Fibroblast of pulmonary artery (primary cell): ENCODE results near the gene RNU7-1.

Experiments used
- DNase-seq: peaks from one replicate; pipeline ENCODE4 v3.0.0-alpha.2; 2010; ENCODE audit warnings: low read depth
- H3K4me3 ChIP-seq: replicated peaks from 2 replicates; pipeline ENCODE4 v1.5.1; 2011; ENCODE audit warnings: low read depth, mild to moderate bottlenecking, control low read depth, low read length, moderate library complexity
- CTCF ChIP-seq: IDR thresholded peaks from 2 replicates; pipeline ENCODE4 v1.5.1; 2011; ENCODE audit warnings: mild to moderate bottlenecking, control low read depth, low read length, inconsistent platforms; ENCODE audit errors: missing control alignments

RNU7-1 gene

DNA sequence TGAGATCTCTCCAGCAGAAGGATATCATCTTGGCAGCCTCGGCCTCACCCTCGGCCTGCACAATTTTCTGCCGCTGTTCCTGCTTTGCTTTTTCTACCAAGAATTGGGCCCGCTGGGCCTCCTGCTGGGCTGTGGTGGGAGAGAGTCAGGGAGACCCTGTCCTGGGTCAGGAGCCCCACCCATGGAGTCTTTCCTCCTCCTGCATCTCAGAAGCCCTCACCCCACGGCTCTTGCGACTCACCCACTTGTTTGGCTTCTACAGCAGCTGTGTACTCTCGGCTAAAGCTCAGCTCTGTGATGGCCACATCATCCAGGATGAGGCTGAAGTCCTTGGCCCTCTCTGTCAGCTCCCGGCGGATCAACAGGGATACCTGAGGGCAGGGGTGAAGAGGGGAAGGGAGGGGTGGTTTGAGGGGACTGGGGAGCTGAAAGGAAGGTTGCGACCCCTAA lies 24.1 kb downstream of the RNU7-1 start:
- DNase-seq, result no peak
- no peak for TF ChIP-seq CTCF
- H3K4me3 ChIP-seq, result no peak overlapping the region

DNA sequence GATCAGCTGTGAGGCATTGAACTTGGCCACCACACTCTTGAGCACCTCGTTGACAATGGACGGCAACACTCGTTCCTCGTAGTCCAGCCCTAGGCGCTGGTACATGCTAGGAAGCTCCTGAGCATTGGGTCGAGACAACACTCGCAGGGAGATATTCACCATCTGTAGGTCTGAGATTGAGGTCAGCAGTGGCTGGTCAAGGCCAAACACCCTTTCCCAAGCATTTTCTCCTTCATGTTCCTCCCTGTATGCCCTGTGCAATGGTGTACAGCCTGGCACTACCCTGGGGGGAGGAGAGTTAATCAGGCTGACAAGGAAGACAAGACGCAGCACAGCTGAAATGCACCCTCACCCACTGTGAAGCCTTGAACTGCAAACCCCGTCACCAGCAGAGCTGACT lies 24.8 kb downstream of the RNU7-1 start:
- no peak for DNase-seq
- no peak for TF ChIP-seq CTCF
- peak overlapping the region; percentile 10 for H3K4me3 ChIP-seq

DNA sequence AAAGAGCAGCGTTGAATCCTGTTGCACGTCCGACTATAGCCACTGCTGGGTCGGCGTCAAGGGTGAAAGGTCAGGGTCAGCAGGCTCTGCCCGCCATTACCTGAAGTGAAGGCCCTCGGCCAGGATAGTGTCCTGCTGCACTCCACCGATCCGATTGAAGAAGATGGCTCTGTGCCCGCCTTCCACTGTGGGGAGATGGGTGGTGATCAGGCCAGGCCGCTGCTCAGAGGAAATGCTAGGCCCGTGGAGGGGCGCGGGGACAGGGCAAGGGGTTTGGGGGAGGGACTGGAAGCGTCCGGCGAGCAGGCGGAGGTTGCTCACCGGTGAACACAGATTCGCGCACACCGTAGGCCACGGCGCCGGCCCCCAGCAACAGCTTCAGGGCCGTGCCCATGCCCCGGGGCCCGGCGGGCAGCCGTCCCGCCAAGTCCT lies 26.5 kb downstream of the RNU7-1 start:
- H3K4me3 ChIP-seq, result peak overlapping the region; percentile 100
- no peak for DNase-seq
- no peak for TF ChIP-seq CTCF

GRCh38 chr12:6974180-6974579 lies 30.6 kb downstream of the RNU7-1 start:
- no peak overlapping the region for H3K4me3 ChIP-seq
- no peak for DNase-seq
- TF ChIP-seq CTCF, result no peak

GRCh38 chr12:6975297-6976032 lies 31.8 kb downstream of the RNU7-1 start:
- no peak overlapping the region for H3K4me3 ChIP-seq
- TF ChIP-seq CTCF, result no peak
- no peak for DNase-seq

GRCh38 chr12:6977653-6978052 lies 34.0 kb downstream of the RNU7-1 start:
- no peak for TF ChIP-seq CTCF
- DNase-seq, result no peak
- H3K4me3 ChIP-seq, result no peak overlapping the region

DNA sequence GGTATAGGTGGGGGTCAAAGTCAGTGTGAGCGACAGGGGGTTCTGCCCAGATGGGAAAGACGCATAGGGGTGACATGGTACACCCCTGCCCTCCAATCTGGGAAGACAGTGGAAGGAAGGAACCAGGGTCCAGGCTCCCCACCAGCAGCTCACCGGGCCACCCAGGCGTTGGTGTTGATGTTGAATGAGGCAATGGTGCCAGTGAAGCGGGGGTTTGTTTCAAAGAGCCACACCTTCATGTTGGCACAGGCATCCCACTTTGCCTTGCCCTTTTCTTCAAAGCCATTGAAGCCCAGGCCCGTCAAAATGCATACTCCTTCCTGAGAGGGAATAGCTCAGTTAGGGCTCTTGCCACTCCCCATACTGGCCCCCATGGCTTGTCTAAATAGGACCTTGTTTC lies 34.6 kb downstream of the RNU7-1 start:
- no peak for TF ChIP-seq CTCF
- no peak overlapping the region for H3K4me3 ChIP-seq
- DNase-seq, result no peak
